ENCODE measurements around the gene C10orf143.

Gene C10orf143

GRCh38 chr10:130016095-130016494, 94.5 kb downstream of the C10orf143 start:
- DNase-seq (ENCODE audit: low read depth in 1 of 2, low spot score in 1 of 2): no peak

GRCh38 chr10:130015075-130015695, 95.4 kb downstream of the C10orf143 start:
- DNase-seq (ENCODE audit: low read depth in 1 of 2, low spot score in 1 of 2): no peak

GRCh38 chr10:130014263-130015074, 96.2 kb downstream of the C10orf143 start:
- DNase-seq (ENCODE audit: low read depth in 1 of 2, low spot score in 1 of 2): no peak
